Measurements from ENCODE around the gene CA4. TPM values are rescaled to one million over a fixed set of nuclear protein-coding genes. Genes with fewer than 3 reads are reported as not detected.
"Not testable (repeated sequence)": the region's sequence is repeated elsewhere in the genome, so short reads cannot be mapped to it uniquely, and the experiment has no call there.

CA4 gene
- total and polyA plus RNA-seq, 2 donors (not counting 1 experiment from before 2014, with no cell fraction given), result not detected

DNA sequence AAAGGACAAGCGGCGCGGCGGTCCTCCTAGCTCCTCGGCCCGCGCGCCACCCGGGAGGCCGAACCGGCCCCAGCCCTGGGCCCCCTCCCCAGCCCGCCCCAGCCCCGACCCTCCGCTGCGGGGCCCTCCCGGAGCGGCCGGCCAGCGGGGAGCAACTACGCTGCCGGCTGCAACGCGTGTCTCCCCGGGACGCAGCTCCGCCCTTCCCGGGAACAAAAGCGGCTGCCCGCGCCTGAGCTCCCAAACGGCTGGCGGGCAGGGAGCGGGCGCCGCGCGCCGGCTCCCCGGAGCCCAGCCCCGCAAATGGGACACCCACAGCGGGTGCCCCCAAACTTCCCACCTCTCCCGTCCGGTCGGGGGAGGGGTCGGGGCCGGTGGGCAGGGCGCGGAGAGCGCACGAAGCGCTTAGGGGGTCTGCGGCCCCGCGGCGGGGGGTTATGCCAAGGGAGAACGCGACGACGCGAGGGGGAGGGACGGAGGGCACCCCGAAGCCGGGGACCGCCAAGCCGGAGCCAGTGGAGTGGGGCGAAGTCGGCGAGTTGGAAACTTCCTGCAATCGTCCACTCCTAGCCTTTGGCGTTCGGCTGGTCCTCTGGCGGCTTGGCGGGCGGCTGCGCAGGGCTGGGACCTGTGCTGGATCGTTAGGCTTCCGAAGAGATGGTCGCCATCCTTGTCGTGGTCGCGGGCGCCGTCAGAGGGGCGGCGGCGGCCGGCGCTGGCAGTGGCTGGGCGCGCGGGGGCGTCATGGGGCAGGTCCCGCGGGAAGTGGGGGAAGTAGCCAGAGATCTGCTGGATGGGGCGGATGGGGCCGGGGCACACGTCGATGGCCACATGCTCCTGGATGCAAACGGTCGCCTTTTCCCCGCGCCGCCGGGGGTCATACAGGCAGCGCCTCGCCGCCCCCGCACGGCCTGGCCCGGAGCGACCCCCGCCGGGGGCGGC is 29.7 kb upstream of the CA4 start:
- H4K20me1 ChIP-seq (ENCODE audit: control insufficient read depth, insufficient read depth, low read length, poor library complexity, severe bottlenecking); intact Hi-C loops (cut with micrococcal nuclease); H3K4me2 ChIP-seq (replicated peaks; ENCODE audit: low read depth, low read length, poor library complexity, severe bottlenecking); H3K27me3 ChIP-seq (replicated peaks in 1 of 4; ENCODE audit: control extremely low read depth in 1 of 4, control insufficient read depth in 3 of 4, insufficient read depth in 4 of 4, low read length in 3 of 4); H3K9ac ChIP-seq (ENCODE audit: low read length); H3K79me2 ChIP-seq (ENCODE audit: control insufficient read depth, insufficient read depth, low read length); POLR2A ChIA-PET; H3K4me1 Mint-ChIP-seq; H3K4me3 Mint-ChIP-seq; H3K4me3 ChIP-seq (ENCODE audit: control extremely low read depth in 1 of 5, extremely low read depth in 1 of 5, insufficient read depth in 1 of 5, low read depth in 2 of 5, low read length in 4 of 5); H3K9me3 ChIP-seq (ENCODE audit: control extremely low read depth in 1 of 3, control insufficient read depth in 2 of 3, insufficient read depth in 1 of 3, low read length in 2 of 3); CTCF ChIA-PET; H3K9me3 Mint-ChIP-seq (ENCODE audit: insufficient read depth); H3K4me1 ChIP-seq (ENCODE audit: control insufficient read depth in 2 of 2, insufficient read depth in 2 of 2, low read length in 2 of 2); DNase-seq; H3K27me3 Mint-ChIP-seq; H3K27ac ChIP-seq (ENCODE audit: low read length in 2 of 2); H2AFZ ChIP-seq (ENCODE audit: insufficient read depth, low read depth, low read length, poor library complexity, severe bottlenecking); H3K27ac Mint-ChIP-seq; H3K36me3 ChIP-seq (replicated peaks in 1 of 2; ENCODE audit: control extremely low read depth in 1 of 2, control insufficient read depth in 1 of 2, extremely low read depth in 1 of 2, insufficient read depth in 2 of 2, low read length in 1 of 2): not testable (repeated sequence)
- peak; percentile 37 for ATAC-seq (ENCODE audit: low read depth)
- no CpG with 5 or more reads among the region's 114 CpGs for WGBS (ENCODE audit: insufficient coverage)

DNA sequence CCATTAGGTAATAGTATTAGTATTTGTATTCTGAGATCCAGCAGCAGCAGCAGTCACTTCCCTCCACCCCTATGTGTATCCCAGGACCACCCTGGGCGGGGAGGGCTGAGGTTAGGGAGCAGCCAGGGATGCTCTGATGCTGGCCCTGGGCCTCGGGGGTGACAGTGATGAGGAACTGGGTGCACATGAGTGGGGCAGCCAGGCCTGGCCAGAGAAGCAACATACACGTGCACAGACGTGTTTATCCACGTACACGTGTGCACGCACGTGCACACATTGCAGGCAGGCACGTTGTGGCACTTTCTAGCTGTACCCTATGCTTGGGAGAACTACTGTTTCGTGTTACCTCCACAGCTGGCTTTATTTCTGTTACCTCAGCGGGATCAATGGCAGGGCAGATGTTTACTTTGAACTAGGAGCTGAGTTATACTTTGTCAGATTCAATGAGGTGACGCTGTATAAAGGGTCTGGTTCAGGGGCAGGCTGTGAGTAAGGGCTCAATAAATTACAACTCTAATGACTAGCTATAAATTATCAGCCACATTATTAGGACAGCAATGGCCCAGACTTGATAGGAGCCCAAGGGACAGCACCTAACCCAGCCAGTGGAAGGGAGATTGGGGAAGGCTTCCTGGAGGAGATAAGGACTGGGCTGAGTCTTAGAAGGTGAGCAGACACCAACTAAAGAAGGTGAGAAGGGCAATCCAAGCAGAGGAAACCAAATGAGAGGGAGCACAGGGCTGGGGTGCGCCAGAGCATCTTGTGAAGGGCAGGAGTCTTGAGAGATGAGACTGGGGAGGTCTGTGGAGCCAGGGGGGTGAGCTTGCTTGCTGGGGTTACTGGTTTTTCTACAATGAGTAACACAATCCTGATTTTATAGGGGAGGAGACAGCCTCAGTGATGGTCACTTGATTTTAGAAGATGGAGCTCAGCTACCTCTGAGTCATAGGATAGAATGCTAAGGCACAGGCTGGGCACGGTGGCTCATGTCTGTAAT is 22.4 kb upstream of the CA4 start:
- Histone ChIP-seq H4K20me1 (ENCODE audit: control insufficient read depth, insufficient read depth, low read length, poor library complexity, severe bottlenecking) (no peaks in the 10 kb centered on the region), H3K4me2 (replicated peaks; ENCODE audit: low read depth, low read length, poor library complexity, severe bottlenecking) (no peak overlapping the region), H3K9me3 (ENCODE audit: control extremely low read depth in 1 of 3, control insufficient read depth in 2 of 3, insufficient read depth in 1 of 3, low read length in 2 of 3) (no peaks in the 10 kb centered on the region), H3K79me2 (ENCODE audit: control insufficient read depth, insufficient read depth, low read length) (no peaks in the 10 kb centered on the region), H3K4me3 (ENCODE audit: control extremely low read depth in 1 of 5, extremely low read depth in 1 of 5, insufficient read depth in 1 of 5, low read depth in 2 of 5, low read length in 4 of 5) (no peak overlapping the region), H3K27ac (ENCODE audit: low read length in 2 of 2) (no peak overlapping the region), H3K9ac (ENCODE audit: low read length) (no peak overlapping the region), H3K4me1 (ENCODE audit: control insufficient read depth in 2 of 2, insufficient read depth in 2 of 2, low read length in 2 of 2) (no peaks in the 10 kb centered on the region), H3K27me3 (replicated peaks in 1 of 4; ENCODE audit: control extremely low read depth in 1 of 4, control insufficient read depth in 3 of 4, insufficient read depth in 4 of 4, low read length in 3 of 4) (peaks cover 0 to 6% (median 0%) of the 10 kb centered on the region in 4 experiments), H2AFZ (ENCODE audit: insufficient read depth, low read depth, low read length, poor library complexity, severe bottlenecking) (no peak overlapping the region), H3K36me3 (replicated peaks in 1 of 2; ENCODE audit: control extremely low read depth in 1 of 2, control insufficient read depth in 1 of 2, extremely low read depth in 1 of 2, insufficient read depth in 2 of 2, low read length in 1 of 2) (peaks cover 0 to 3% of the 10 kb centered on the region in 2 experiments)
- Mint-ChIP-seq H3K27ac (no peak overlapping the region), H3K9me3 (ENCODE audit: insufficient read depth) (no peaks in the 10 kb centered on the region), H3K4me1 (no peaks in the 10 kb centered on the region), H3K27me3 (peaks cover 11% of the 10 kb centered on the region), H3K4me3 (no peak overlapping the region)
- CTCF ChIA-PET, result no interaction called here
- WGBS (ENCODE audit: insufficient coverage), result 86% methylated on average over 11 of the region's 14 CpGs
- POLR2A ChIA-PET, result interaction anchor here (0.6 kb wide), 2 partner anchors 301 to 356 kb away, joined by 3 read pairs; no protein-coding TSS in a partner anchor
- ATAC-seq (ENCODE audit: low read depth) (no peak), DNase-seq (no peak)
- intact Hi-C loops (cut with micrococcal nuclease), result no loop called here
- TF ChIP-seq EZH2 (IDR thresholded peaks at IDR 0.05; ENCODE audit: borderline replicate concordance, insufficient read depth, low read depth, low read length, poor library complexity, severe bottlenecking), result no peak
- TF ChIP-seq CTCF (IDR thresholded peaks at IDR 0.05), result no peak
